CD1c-positive myeloid dendritic cell (primary cell): Measurements from ENCODE around the gene MRPL19.

ENCODE experiments used
- DNase-seq: peaks from one replicate; pipeline ENCODE4 v3.0.0-alpha.2; 2016; ENCODE audit errors: extremely low spot score

Gene MRPL19

DNA sequence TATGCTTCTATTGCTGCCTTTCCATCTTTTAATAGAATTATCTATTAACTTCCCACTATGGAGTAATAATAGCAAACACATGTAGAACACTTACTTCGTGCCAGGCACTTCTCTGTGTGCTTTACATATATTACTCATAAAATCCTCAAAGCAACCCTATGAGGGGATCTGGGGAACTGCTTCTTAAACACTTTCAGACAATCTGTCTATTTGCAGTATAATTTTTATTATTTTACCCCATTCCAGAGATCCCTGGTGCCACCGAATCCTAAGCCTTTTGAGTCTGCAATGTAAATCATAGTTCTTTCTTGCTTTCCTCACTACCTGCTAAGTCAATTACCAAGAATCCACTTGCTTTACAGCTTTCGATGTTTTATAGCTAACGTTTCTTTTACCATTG, 89.7 kb downstream of the MRPL19 start:
- no peak for DNase-seq

DNA sequence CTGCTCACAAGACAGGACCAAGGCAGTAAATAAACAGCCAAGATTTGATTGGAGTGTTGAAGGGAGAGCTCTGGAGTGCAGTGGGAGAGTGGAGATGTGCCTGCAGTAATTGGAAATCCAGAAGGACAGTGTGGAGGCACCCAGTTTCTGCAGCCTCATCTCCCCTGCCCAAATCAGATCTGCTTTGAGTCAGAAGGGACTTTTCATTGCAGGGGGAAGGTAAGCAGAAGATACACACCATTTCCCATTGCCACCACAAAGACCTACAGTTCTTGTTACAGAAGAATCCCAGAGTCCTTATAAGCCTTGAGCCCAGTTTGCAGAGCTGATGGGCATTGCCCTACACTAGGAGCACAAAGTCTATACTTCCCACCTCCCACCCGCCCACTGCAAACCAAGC, 91.4 kb downstream of the MRPL19 start:
- no peak for DNase-seq
